ENCODE measurements around the gene ANKRD33.

DNA sequence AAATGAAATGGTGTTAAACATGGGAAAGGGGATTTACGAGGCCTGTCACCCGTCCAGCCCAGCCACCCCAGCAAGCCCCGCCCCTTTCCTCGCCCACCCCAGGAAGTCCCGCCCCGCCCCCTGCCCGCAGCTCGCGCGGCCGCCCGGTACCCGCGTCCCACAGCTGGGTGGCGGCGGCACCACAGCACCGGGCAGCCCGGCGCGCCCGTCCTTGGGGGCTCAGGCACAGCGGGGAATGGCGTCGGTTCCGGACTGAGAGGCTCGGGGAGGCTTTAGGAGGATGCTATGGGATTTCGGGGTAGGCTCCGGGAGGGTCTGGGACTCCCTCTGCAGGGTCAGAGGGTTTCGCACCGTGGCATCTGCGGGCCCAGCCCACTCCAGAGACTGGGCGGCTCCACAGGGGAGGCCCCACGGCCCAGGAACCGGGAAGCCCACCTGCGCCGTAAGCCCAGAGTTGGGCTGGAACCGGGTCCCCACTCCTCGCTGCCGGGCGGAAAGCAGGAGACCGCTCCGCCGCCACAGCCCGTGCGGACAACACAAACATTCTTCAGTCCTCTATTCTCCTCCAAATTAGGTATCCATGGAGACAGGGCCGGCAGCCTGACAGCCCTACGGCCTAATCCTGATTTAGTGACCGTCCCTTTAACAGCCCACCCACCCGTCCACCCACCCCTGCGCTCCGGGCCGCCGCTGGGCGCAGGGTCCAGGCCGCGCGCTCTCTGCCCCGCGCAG, 40.8 kb upstream of the ANKRD33 start:
- TF ChIP-seq, protein P1, sequence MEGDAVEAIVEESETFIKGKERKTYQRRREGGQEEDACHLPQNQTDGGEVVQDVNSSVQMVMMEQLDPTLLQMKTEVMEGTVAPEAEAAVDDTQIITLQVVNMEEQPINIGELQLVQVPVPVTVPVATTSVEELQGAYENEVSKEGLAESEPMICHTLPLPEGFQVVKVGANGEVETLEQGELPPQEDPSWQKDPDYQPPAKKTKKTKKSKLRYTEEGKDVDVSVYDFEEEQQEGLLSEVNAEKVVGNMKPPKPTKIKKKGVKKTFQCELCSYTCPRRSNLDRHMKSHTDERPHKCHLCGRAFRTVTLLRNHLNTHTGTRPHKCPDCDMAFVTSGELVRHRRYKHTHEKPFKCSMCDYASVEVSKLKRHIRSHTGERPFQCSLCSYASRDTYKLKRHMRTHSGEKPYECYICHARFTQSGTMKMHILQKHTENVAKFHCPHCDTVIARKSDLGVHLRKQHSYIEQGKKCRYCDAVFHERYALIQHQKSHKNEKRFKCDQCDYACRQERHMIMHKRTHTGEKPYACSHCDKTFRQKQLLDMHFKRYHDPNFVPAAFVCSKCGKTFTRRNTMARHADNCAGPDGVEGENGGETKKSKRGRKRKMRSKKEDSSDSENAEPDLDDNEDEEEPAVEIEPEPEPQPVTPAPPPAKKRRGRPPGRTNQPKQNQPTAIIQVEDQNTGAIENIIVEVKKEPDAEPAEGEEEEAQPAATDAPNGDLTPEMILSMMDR (conservative IDR thresholded peaks at IDR 0.05; ENCODE audit: low read depth, low read length) = no peak
- TF ChIP-seq EZH2 (IDR thresholded peaks at IDR 0.05; ENCODE audit: borderline replicate concordance, low read depth, low read length, poor library complexity, severe bottlenecking) = no peak

Data from A673 (cell line).